ENCODE measurements around the gene PEDS1.
A peak's percentile ranks its signal among the peaks of the same experiment; 100 is the strongest.
"Not testable (repeated sequence)": the region's sequence is repeated elsewhere in the genome, so short reads cannot be mapped to it uniquely, and the experiment has no call there.

Gene PEDS1

GRCh38 chr20:50112512-50113419 is 40.8 kb downstream of the PEDS1 start, which contains the start of gene UBE2V1:
Gene UBE2V1, minus strand, starts transcription at chr20:50113150. Its CDS starts 22 bp downstream, at chr20:50113128.
- peak; percentile 99 for DNase-seq (ENCODE audit: low spot score)

DNA sequence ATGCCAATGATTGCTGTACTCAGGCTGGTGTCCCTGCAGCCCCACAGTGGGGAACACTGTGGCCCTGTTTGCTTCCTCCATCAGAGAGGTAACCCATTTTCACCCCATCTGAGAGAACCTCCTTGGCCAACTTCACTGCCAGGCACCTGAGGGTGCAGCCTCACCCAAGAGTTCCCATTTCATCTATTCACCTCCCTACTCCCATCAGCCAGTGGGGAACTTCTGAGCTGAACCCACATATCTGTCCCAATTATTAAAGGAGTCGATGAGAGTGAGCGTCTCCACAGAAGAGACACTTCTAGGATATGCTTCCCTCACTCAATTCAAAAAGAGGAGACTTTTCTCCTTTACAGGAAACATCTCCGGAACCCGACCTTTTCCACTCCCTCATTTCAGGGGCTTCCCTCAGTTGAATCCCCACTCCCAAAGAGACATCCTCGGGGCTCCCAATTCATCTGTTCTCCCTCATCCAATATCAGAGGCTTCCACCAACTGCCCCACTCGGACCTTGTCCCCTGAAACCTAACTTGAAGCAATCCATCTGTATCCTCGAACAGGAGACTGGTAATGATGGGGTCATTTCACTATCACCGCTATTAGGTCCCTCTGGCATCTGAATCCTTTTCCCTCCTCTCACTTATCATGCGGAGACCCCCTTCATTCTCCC is 41.6 kb downstream of the PEDS1 start:
- no peak for DNase-seq (ENCODE audit: low spot score)

- DNase-seq (ENCODE audit: low spot score), result peak; percentile 70
Measured at GRCh38 chr20:50111120-50111828, 42.2 kb downstream of the PEDS1 start.

GRCh38 chr20:50110141-50111047 is 43.1 kb downstream of the PEDS1 start:
- DNase-seq (ENCODE audit: low spot score), result no peak

- no peak for DNase-seq (ENCODE audit: low spot score)
Measured at GRCh38 chr20:50108556-50109235, 44.8 kb downstream of the PEDS1 start.

GRCh38 chr20:50107796-50108331 is 45.7 kb downstream of the PEDS1 start:
- no peak for DNase-seq (ENCODE audit: low spot score)

DNA sequence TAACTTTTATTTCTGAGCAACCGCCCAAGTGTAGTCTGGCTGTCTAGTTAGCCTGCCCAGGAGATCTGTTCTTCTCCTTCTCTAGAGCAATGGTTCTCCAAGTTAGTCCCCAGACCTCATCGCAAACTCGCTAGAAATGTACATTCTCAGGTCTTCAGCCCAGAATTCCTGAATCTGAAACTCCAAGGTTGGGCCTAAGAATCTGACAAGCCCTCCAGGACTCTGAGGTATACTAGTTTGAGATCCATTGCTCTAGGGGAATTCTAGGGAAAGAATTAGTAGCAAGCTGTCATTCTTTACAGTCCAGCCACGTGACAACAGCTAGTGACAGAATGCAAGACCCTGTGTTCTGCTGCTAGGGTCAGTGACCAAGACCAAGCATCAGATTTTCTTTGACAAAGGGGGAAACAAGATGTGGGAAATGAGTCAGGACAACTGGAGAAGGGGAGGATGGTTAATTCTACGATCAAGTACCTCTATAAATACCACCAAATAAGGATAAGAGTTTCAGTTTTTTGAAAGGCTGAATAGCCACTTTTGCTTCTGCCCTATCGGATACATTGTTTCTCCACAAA is 46.4 kb downstream of the PEDS1 start:
- no peak for DNase-seq (ENCODE audit: low spot score)

DNA sequence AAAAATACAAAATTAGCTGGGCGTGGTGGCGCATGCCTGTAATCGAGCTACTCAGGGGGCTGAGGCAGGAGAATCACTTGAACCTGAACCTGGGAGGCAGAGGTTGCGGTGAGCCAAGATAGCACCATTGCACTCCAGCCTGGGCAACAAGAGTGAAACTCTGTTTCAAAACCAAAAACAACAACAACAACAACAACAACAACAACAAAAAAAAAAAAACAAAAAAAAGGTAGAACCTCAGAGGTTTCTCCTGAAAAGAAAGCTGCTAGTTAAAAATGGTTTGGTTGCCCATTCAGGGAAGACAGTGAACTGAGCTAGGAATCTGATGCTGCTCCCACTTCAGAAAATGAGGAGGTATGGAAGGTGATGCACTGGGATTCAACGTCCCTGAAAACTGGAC is 46.9 kb downstream of the PEDS1 start:
- DNase-seq (ENCODE audit: low spot score), result not testable (repeated sequence)
